Midbrain (tissue), 1 donor: ENCODE results near the gene WDFY4.

Source experiments
- DNase-seq: peaks from one replicate; lab custom pipeline; 2025; lab: John Stamatoyannopoulos, UW

Gene WDFY4

DNA sequence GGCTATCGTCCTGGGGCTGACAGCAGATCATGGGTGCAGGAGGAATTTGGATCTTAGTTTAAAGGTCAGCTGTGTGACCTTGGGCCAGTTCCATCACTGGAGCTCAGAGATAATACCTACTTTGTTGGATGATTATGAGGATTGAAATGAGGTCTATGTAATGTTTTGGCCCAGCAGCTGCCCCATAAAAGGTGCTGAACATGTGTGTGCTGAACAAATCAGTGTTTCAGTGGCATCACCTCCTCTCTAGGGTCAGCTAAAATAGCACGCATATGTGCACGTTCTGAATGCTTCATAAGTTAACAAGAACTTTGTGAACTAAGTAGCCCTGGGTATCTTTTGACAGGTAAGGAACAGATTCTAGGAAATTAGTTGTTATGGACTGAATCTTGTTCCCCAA, 339.8 kb downstream of the WDFY4 start:
- DNase-seq = no peak

DNA sequence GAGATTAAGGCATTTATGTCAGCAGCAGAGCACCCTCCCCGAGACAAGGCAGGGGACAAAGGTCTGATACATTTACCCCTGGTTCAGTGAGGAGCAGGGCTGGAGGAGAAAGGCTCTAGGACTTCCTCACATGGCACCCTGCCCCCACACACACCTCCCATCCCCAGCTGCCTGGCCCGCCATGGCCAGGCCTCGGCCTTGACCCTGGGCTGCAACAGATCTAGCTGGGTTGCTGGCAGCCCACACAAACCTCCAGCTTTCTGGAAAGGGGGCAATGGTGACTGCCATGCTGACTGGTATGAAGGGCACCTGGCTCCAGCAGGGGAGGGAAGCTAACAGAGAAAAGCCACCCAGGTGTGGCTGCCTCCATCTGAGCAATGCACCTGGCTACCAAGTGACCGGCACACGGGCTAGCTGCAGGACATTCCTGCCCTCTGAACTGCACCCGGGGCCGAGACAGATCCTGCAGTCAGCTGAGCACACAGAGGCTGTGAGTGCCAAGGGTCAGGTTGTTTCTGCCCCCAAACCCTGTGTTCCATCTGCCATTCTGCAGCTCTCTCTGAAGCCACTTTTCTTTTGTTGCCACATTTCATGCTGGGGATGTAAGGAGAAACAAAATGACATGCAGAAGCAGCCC, 340.8 kb downstream of the WDFY4 start:
- DNase-seq = no peak

DNA sequence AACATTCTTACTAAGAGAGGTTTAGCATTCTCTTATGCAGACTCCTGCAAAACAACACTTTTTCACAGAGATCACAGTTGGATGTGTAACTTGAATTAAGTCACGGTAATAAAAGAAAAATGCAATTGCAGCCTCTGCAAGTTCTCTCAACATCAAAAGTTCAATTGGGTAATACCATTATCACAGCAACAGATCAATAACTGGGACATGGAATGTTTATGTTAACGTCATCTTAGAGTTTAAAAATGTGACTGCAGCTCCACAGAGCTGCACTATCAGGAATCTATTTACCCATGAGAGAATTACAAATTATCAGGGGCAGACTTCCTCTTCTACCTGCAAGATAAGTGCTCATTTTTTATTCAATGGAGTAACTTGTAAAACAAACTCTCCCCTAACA, 344.0 kb downstream of the WDFY4 start:
- no peak for DNase-seq

DNA sequence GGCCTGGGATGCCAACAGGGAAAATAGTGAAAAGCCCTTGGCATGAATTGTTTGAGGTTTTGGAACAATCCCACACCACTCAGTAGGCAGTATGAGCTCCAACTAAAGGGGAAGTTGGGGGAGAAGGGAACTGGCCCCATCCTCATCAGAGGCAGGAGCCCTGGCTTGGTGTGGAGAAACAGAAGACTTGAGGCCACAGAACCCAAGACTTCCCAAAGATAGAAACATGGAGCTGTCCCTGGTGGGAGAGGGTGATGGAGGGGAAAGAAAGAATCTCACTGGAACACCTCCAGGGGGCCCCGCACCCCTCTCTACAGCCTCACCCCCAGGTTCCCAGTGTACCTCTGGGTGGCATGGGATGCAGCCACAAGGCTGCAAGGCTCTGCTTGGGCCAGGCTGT, 345.0 kb downstream of the WDFY4 start:
- no peak for DNase-seq
